GM12864 (cell line): ENCODE data around the gene DYRK3.

Experiments used
- DNase-seq: peaks from one replicate; pipeline ENCODE4 v3.0.0-alpha.2; 2011; ENCODE audit warnings: low read depth
- H3K4me3 ChIP-seq: 2 replicates; pipeline ENCODE4 v1.5.1; 2011; ENCODE audit warnings: mild to moderate bottlenecking, low read depth, low read length, control low read depth
- TF ChIP-seq, protein P1 (sequence below): IDR thresholded peaks from 2 replicates; pipeline ENCODE4 v1.5.1; 2011; ENCODE audit warnings: low read depth, mild to moderate bottlenecking, moderate library complexity, low read length, control low read depth, inconsistent platforms; ENCODE audit errors: missing control alignments

DYRK3 gene

GRCh38 chr1:206591226-206591625 is 44.1 kb upstream of the DYRK3 start:
- no peak for DNase-seq
- TF ChIP-seq, protein P1, sequence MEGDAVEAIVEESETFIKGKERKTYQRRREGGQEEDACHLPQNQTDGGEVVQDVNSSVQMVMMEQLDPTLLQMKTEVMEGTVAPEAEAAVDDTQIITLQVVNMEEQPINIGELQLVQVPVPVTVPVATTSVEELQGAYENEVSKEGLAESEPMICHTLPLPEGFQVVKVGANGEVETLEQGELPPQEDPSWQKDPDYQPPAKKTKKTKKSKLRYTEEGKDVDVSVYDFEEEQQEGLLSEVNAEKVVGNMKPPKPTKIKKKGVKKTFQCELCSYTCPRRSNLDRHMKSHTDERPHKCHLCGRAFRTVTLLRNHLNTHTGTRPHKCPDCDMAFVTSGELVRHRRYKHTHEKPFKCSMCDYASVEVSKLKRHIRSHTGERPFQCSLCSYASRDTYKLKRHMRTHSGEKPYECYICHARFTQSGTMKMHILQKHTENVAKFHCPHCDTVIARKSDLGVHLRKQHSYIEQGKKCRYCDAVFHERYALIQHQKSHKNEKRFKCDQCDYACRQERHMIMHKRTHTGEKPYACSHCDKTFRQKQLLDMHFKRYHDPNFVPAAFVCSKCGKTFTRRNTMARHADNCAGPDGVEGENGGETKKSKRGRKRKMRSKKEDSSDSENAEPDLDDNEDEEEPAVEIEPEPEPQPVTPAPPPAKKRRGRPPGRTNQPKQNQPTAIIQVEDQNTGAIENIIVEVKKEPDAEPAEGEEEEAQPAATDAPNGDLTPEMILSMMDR, result no peak
- H3K4me3 ChIP-seq, result no peak overlapping the region

DNA sequence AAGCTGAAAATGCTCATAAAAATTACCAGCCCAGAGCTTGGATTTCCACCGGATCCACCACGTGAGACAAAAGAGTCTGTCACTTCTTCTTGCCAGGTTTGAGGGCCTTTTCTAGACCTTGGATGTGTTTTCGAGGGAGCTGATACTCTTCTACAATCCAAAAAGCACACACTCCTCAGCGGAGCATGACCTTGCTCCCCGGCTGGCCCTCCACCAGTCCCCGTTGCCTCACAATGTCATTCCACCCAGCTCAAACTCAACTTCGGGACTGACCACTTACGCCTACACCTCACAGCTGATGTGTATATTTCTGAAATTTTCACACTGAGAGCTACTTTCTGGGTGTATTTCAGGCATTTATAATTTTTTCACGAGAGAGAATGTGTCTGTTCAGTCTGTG is 43.6 kb upstream of the DYRK3 start:
- DNase-seq, result no peak
- no peak overlapping the region for H3K4me3 ChIP-seq
- TF ChIP-seq, protein P1, result no peak

DNA sequence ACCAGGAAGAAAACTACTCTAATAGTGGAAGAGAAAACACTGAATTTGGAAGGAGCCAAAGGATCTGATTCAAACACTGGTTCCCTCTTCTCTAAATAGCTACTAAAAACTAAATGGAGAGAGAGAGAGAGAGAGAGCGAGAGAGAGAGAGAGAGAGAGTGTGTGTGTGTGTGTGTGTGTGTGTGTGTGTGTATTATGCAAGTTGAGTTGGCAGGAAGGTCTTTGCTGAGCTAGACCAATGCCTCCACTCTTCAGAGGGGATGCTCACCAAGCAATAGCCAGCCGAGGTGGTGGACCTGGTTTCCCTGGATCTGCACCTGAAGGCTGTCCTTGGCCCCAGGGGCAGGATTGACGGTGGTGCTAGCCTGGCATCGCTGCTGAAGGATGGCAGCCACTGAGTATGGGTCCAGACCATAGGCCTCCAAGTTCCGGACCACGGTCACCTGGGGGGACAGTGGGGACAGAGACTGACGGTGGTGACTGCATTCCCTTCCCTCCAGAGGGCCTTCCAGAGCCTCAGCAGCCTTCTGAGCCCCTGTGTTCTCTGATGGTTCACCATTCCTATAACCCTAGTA is 41.9 kb upstream of the DYRK3 start:
- H3K4me3 ChIP-seq, result no peak overlapping the region
- no peak for DNase-seq
- TF ChIP-seq, protein P1, result no peak

- H3K4me3 ChIP-seq, result no peak overlapping the region
- TF ChIP-seq, protein P1, result no peak
- DNase-seq, result no peak
Observed at GRCh38 chr1:206595581-206596318, 39.6 kb upstream of the DYRK3 start.

GRCh38 chr1:206596319-206596666 is 39.0 kb upstream of the DYRK3 start:
- no peak overlapping the region for H3K4me3 ChIP-seq
- DNase-seq, result no peak
- TF ChIP-seq, protein P1, result no peak

- TF ChIP-seq, protein P1, result no peak
- H3K4me3 ChIP-seq, result no peak overlapping the region
- DNase-seq, result no peak
Observed at GRCh38 chr1:206600527-206600926, 34.8 kb upstream of the DYRK3 start.

GRCh38 chr1:206604861-206605260 is 30.5 kb upstream of the DYRK3 start:
- no peak for DNase-seq
- TF ChIP-seq, protein P1, result no peak
- no peak overlapping the region for H3K4me3 ChIP-seq
